HG03095 (cell line): Measurements from ENCODE around the gene PAQR7.
A peak's percentile ranks its signal among the peaks of the same experiment; 100 is the strongest.

Experiments
- ATAC-seq: cut with Tn5 transposase; IDR thresholded peaks from one replicate; pipeline ENCODE4 v1.9.1; 2021; ENCODE audit warnings: moderate library complexity; ENCODE audit not compliant: unreplicated experiment

PAQR7 gene

GRCh38 chr1:25819491-25820246 is 55.8 kb downstream of the PAQR7 start, which contains the start of gene MTFR1L:
Gene MTFR1L, plus strand, starts transcription at chr1:25819954. Its CDS starts 3,151 bp downstream, at chr1:25823105.
- peak; percentile 65 for ATAC-seq

- no peak for ATAC-seq
Measured at GRCh38 chr1:25818569-25818968, 56.9 kb downstream of the PAQR7 start.

DNA sequence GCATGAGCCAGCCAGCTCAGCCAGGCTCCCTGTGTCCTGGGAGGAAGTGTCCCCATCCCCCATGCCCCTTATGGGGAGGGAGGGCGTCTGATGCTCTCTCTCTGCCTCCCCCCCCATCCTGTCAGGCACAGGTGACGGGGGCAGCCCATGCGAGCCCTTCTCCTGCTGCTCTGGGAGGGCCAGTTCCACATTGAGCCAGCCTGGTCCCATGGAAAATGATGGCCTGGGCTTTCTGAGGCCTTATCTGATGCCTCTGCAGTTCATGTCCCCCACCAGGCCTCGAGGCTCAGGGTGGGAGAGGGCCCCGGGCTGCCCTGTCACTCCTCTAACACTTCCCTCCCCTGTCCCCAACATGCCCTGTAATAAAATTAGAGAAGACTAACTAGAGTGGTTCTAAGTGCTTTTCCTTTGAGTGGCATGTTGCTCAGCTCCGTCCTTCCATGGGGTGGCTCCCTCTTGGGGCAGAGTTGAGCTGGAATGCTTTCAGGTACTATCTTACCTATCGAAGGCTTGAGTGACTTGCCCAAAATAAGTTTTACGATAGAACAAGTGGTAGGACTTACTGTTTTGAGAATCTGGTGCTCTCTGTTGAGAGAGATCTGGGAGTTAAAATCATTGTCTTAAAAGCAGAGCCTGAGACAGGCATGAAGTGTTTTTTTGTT is 57.5 kb downstream of the PAQR7 start:
- no peak for ATAC-seq

DNA sequence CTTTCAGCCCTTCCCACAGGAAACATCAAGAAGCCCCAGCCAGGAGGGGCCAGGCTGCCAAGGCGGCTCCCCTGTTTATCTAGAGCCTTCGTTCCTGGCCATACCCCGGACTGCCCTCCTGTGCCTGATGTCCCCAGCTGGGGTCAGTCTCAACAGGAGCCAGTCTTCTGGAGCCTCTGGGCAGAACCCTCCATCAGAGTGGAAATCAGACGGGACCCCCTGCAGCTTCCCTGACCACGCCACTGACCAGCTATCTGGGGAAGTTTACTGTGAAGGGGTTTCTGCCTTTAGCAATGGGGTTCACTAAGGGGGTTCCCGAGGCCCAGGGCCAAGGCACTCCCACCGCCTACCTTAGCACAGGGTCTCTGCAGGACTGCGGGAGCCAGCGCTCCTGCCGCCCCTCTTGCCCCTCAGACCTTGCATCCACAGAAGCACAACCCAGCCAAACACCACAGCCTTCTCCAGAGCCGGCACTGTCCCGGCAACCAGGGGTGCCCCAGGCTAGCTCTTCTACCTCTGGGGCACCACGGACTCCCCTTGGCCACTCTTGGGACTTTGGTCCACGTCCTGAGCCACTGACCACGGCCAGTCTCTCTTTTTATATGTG is 59.3 kb downstream of the PAQR7 start:
- no peak for ATAC-seq

DNA sequence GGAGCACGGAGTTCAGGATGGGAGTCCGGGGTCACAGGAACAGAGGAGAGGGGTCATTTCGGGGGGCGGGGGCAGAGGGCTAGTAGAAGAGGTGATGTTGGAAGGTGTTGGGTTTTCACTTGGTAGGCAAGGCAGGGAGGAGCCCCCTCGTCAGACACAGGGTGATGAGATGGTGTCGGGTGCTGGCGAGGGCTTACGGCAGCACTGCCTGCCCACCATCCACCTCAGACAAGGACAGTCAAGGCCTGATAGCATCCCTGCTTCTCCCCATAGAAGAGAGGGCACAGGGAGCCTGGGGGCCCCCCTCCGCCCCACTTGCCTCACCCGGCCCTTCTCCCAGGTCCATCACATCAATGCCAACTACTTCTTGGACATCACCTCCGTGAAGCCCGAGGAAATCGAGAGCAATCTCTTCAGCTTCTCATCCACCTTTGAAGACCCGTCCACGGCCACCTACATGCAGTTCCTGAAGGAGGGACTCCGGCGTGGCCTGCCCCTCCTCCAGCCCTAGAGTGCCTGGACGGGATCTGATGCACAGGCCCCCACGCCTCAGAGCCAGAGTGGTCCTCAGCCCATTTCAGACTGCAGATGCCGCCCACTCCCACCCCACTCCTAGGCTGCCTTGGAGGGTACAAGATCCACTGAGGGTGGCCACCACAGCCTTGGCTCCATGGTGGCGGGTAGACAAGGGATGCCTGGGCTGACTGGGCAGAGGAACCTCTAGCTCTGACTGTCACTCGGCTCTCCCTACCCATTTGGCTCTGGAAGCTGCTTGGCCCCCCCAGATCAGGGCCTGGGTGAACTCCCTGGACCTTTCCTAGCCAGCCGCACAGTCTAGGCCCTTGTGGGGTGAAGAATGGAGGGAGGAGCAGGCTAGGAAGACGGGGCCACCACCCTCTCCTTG is 60.0 kb downstream of the PAQR7 start:
- no peak for ATAC-seq

- no peak for ATAC-seq
Measured at GRCh38 chr1:25814549-25815087, 60.9 kb downstream of the PAQR7 start.

- ATAC-seq, result no peak
Measured at GRCh38 chr1:25813734-25814471, 61.6 kb downstream of the PAQR7 start.

- no peak for ATAC-seq
Measured at GRCh38 chr1:25813071-25813733, 62.3 kb downstream of the PAQR7 start.
